ENCODE measurements around the gene LDLRAD1.
"Not testable (repeated sequence)": the region's sequence is repeated elsewhere in the genome, so short reads cannot be mapped to it uniquely, and the experiment has no call there.

LDLRAD1 gene, protein sequence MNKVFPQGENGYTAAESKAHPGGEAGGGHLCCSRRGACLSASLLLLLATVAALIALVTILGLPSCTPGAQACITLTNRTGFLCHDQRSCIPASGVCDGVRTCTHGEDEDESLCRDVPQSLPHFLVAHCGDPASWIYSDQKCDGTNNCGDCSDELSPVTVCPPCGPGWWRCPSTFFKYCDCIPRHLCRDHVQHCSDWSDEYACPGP

DNA sequence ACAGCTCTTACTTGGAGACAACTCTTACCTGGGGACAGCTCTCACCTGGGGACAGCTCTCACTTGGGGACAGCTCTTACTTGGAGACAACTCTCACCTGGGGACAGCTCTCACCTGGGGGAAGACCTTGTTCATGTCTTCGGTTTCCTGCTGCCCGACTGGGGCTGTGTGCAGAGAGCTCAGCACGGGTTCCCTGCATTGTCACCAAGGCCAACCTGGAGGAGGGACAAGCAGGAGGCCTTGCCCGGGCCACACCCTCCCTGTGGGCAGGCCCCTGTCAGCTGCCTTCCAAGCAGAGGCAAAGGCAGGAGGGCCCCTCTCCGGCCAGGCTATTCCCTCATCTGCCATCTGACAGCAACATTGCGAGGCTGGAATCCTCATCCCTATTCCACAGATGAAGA is at the start of gene LDLRAD1:
Gene LDLRAD1, minus strand, starts transcription at position 208 of the 400 bp plus-strand sequence. Its CDS starts 74 bp downstream, at position 134.
- DNase-seq (ENCODE audit: low read depth), result no peak
- H3K4me3 ChIP-seq (ENCODE audit: low read depth, low read length), result no peak within 1 kb of the TSS

DNA sequence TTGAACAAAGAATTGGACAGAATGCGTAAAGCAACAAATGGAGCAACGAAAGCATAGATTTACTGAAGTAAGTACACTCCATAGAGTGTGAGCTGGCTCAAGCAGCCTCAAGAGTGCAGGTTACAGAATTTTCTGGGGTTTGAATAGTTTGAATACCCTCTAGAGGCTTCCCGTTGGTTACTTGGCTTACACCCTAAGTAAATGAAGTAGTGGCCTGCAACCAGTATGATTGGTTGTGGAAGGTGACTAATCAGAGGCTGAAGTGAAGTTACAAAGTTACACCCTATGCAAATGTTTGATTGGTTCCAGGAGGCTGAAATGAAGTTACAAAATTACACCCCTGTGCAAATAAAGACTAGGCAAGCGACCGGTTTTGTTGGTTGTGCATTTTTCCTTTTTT is 46.3 kb upstream of the LDLRAD1 start:
- H3K4me3 ChIP-seq (ENCODE audit: low read depth, low read length), result no peak overlapping the region
- no peak for DNase-seq (ENCODE audit: low read depth)

DNA sequence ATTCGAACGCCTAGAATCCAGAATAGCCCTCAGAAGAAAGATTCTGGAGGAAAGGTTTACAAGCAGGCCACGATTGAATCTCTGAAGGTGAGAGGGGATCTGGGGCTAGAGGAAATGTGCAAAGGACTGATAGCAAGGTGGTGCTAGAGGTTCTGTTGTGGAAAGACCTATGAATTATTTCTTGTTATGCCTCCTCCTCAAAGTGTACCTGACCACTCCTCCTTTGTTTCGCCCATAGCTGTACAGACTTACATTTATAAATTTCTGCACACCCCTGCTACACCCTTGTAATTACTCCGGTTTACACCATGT is 36.4 kb upstream of the LDLRAD1 start:
- peak overlapping the region; percentile 97 for H3K4me3 ChIP-seq (ENCODE audit: low read depth, low read length)
- no peak for DNase-seq (ENCODE audit: low read depth)

DNA sequence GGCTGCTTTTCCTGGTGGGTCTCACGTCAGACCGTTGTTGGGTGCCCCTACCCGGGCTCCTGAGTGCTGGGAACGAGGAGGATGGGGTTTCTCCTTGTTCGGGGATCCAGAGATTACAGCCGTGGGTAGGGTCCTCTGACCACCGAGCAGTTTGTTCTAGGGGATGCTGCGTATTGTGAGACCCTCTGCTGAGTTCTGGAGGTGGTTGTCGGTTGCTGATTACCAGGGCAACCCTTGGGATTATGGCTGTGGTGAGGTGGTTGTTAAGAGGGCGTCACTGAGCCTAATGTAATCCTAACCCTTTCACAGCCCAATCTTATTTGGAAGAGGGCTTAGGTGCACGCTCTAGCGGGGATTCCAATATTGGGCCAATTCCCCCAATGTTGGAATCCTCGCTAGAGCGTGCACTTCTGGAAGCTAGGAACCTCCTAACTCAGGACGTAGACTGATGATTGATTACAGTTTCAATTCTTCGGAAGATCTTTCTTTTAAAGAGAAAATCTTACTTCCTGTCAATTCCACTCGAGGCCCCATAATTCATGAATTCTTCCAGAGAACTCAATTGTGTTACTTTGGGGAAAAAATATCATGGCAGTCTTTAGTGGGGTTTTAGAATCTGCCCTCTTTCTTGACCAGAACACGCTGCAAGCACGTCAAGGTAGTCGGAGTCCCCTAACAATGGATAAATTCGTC is 35.9 kb upstream of the LDLRAD1 start:
- peak overlapping the region; percentile 97 for H3K4me3 ChIP-seq (ENCODE audit: low read depth, low read length)
- DNase-seq (ENCODE audit: low read depth), result no peak

DNA sequence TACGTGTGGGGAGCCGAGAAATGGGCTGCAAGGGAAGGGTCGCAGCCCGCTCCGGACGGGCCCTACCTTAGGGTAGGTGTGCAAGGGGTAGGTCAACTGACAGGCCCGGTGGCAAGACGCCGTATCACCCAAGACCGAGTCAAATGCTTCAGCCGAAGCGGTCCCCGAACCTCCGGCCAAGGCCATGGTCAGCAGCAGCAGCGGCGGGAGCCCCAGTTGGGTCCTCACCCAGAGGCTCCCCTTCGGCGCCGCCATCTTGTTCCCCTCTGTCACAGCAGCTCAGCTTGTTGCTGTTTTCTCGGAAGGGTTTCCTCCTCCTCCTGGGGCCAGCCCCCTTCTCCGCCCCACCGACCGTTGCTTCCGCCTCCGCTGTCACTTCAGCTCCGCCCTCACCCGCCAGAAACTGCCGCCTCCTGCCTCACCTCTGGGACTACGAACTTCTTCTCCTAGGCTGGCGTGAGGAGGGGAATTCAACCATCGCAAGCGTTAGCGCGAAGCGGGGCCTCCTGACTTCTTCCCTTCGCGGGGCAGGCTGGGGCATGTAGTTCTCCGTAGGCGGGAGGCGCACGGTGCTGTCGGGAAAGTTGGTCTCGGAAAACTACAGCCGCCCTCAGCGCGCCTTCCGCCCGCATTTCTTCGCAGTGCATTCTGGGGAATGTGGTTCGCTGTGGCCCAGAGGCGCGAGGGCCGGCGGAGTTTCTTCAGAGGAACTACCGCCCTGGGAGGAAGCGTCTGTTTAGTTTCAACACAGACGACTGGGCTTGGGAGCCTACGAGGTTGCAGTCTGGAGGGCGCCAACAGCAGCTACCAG is 35.2 kb upstream of the LDLRAD1 start, which contains the start of the genes TCEANC2 and TMEM59:
Gene TCEANC2, plus strand, starts transcription at position 675 of the 811 bp plus-strand sequence. CDS start 815 bp downstream, outside the sequence.
Gene TMEM59, minus strand, starts transcription at position 271 of the 811 bp plus-strand sequence. Its CDS starts 16 bp downstream, at position 255.
- peak within 1 kb of the TSS; percentile 97 for H3K4me3 ChIP-seq (ENCODE audit: low read depth, low read length)
- peak; percentile 97 for DNase-seq (ENCODE audit: low read depth)

DNA sequence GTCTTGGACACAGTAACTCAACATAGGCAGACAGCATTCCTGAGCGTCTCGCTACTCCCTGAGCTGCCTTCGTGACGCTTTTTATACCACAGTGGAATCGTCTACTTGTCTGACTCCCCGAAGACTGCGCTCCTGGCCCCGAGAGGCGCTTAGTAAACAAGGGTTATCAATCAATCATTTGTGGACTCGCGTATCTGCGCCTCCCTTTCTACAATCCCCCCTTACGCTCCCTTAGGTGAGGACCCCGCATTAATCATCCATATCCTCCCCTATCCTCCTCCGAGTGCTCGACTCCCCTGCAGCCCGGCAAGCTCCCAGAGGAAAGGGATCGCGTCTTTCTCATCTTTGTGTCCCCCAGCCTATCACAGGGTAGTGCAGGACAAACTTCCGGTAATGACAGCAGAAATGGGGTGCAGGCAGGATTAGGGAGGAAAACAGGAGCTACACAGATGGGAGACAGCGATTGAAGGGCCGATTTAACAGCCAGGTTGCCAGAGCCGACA is 34.5 kb upstream of the LDLRAD1 start:
- DNase-seq (ENCODE audit: low read depth), result peak; percentile 24
- peak overlapping the region; percentile 97 for H3K4me3 ChIP-seq (ENCODE audit: low read depth, low read length)

DNA sequence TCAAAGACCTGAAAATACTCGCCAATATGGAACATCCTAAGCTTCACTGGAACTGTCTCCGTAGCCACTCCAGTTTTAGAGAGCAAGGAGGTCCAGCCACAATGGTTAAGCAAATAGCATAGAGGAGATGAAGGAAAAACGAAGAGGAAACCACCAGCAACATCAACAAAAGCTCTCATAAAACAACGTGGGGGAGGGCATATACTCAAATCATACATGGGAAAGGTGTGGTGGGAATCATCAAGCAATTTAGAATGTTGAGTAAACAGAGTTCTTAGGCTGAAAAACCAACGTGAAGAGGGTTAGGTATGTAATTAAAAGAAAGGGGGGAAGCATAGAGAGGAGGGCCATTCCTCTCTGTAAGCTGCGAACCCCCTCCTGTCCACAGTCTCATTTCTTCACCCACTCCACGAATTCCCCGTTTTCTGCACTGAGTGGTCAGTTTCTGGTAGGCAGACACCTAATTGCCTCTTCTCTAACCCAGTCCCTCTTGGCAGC is 34.0 kb upstream of the LDLRAD1 start:
- no peak for DNase-seq (ENCODE audit: low read depth)
- peak overlapping the region; percentile 97 for H3K4me3 ChIP-seq (ENCODE audit: low read depth, low read length)

DNA sequence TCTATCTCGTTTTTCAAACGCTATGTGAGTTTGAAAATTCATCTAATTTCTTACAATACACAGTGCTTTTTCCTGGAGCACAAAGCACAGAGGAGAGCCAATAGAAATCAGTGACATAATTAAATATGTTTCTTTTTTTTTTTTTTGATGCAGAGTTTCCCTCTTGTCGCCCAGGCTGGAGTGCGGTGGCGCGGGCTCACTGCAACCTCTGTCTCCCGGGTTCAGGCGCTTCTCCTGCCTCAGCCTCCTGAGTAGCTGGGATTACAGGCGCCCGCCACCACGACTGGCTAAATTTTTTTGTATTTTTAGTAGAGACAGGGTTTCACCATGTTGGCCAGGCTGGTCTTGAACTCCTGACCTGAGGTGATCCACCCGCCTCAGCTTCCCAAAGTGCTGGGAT is 32.4 kb upstream of the LDLRAD1 start:
- H3K4me3 ChIP-seq (ENCODE audit: low read depth, low read length); DNase-seq (ENCODE audit: low read depth): not testable (repeated sequence)

DNA sequence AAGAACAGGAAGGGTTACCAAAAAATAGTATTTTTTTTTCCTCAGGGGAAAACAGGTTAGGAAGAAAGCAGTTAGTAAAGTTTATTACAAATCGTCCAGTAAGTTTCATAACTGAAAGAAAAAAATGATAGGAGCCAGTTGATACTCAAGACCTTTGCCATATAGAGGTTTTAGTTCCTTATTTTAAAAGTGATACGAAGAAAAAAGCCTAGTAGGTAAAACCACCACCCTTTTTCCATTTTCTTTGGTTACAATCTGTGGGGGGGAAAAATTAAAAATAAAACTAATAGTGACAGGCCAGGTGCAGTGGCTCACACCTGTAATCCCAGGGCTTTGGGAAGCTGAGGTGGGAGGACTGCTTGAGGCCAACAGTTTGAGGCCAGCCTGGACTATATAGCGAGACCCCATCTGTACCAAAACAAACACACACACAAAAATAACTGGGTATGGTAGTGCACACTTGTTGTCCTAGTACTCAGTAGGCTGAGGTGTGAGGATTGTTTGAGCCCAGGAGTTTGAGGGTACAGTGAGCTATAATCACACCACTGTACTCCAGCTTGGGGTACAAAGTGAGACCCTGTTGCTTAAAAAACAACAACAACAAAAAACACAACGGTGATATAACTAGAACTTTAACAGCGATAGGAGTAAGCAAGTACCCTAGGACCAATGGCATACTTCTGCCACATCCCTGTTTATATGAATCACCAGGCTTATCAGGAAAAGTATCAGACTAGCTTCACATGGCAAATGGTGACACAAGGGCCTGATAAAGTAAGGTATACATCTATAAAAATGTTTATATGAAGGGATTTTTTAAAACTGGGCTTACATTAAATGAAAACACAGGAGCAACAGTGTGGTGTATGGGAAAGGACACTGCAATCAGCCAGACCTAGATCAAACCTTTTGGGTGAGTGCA is 29.7 kb upstream of the LDLRAD1 start:
- no peak for DNase-seq (ENCODE audit: low read depth)
- H3K4me3 ChIP-seq (ENCODE audit: low read depth, low read length), result no peak overlapping the region

DNA sequence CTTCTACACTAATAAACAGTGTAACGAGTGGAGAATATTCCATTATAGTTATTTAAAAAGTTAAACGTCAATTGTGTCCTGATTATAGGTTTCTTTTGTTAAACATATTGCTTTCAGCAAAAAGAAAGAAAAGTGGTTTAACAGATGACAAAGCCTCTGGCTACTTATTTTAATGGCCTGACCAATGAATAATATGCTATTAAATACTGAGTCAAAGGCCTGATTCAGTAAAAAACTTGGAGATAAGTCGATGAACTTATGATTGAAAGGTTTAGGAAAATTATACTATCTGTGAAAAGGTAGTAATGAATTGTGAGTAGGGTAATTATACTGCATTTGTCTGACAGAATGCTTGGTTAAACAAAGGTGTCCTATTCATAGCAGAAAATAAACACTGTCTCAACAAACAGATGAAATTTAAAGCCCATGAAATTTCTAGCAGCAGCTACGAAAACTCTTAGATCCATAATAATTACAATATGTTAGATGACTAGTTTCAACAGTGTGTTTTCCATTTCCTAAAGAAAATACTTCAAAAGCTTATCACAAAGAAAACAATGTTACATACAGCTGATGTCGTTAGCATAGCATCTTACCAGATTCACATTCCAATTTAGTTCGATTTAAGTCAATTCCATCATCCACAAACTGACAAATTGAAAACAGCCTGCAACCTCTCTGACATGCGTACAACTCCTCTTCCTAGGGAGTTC is 28.8 kb upstream of the LDLRAD1 start:
- DNase-seq (ENCODE audit: low read depth), result no peak

DNA sequence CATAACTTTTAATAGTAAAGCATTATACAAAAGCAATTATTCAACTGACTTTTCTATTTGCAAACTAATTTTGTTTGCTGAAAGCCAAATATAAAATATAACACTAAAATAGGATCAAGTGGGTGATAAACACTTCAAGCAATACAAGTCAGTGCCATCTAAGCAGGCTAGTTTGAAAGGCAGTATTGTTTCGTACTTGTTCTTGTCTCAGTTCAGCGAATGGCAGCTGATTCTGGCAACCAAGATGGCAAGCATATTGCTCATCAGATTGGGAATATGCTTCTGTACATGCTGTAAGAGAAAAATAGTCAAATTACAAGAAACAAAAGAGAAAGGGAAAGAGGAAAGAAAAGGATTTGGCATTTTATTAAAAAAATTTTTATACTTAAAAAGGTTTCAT is 27.5 kb upstream of the LDLRAD1 start:
- no peak overlapping the region for H3K4me3 ChIP-seq (ENCODE audit: low read depth, low read length)
- DNase-seq (ENCODE audit: low read depth), result no peak

More for the DNA sequence above, 28.8 kb upstream of the LDLRAD1 start:
- H3K4me3 ChIP-seq (ENCODE audit: low read depth, low read length), result no peak overlapping the region

DNA sequence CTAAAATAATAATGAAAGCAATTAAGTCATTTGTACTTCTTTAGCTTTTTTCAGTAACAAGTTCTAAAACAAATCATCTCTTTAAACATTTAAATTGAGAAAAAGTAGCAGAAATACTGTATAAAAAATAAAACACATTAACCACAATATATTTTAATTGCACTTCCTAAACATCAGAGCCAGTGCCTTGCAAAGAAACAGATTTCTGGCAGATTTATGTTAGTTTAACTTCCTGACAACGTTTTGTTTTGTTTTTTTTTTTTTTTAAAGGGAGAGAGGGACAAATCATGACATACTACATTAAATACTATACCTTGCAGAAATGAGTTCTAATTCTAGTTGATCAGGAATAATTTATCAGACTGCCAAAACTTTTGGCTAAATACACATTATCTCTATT is 23.8 kb upstream of the LDLRAD1 start:
- no peak overlapping the region for H3K4me3 ChIP-seq (ENCODE audit: low read depth, low read length)
- no peak for DNase-seq (ENCODE audit: low read depth)

DNA sequence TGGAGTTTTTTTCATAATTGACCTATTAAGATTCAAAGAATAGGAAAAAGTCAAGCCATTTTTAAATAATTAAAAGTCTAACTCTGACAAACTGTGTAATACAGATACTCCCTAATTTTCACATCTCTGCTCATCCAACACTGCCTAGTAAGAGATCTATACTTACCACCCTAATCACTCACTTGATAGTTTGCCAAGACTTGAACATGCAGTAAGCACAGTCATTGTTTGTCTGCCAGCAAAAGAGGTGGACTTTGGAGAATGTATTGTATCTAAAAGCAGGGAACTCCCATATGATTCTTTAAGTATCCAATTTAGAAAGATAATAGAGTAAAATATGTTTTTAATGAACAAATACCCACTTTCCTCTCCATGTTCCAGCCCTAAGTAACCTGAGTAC is 19.5 kb upstream of the LDLRAD1 start:
- DNase-seq (ENCODE audit: low read depth), result peak; percentile 25
- no peak overlapping the region for H3K4me3 ChIP-seq (ENCODE audit: low read depth, low read length)

DNA sequence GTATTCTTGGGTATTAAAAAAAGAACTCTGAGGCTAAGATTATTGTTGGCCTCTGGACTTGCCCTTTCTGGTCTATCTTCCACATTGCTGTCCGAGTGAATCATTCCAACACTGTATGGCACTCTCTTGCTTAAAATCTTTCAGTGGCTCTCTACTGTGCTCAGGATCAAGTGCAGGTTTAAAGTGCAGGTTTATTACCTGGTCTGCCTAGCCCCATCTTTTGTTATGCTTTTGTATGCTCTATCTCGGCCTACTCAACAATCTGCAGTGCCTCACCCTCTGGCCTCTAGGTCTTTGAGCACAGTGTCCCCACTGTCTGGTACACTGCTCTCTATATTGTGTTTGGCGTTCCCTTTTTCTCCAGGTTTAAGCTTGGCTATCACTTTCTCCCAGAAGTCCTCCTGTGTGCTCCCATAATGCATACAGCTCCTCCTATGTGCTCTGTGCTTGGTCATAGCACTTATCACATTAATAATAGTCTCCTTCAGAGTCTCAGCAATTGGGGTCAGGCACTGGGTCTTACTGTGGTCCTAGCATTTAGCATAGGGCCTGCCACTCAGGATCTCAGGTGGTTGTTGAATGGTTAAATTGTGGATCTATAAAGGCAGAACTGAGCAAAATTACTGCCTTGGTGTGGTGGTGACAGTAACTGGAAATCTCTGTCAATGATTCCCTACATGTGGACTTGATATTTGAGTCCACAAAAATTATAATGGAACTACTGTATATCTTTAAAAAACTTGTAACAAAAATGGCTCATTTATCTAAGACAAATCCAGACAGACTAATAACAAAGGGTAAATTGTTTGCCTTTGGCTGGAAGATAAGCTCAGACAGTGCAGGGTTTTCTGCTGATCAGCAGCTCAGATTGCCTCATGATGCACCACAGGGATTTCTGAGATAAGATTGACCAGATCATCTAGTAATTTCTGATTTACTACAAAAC is 10.6 kb upstream of the LDLRAD1 start:
- DNase-seq (ENCODE audit: low read depth), result no peak
- H3K4me3 ChIP-seq (ENCODE audit: low read depth, low read length), result no peak overlapping the region

DNA sequence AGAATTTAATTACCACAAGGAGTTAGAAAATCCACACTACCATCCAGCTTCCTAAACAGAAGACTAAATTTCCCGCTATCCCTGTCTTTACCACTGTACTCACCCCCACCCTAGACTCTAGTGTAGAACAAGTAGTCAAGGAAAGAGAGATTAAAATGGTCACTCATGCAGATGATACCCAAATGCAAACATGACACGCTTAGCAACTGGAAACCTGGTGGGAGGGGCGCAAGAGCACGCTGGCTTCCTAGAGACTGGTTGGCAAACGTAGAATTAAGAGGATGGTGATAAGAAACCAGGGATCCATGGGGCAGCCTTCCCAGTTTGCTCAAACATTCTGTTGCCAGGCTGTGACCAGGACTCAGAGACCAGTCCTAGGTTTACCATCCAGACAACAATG is 9.9 kb upstream of the LDLRAD1 start:
- no peak overlapping the region for H3K4me3 ChIP-seq (ENCODE audit: low read depth, low read length)
- no peak for DNase-seq (ENCODE audit: low read depth)

DNA sequence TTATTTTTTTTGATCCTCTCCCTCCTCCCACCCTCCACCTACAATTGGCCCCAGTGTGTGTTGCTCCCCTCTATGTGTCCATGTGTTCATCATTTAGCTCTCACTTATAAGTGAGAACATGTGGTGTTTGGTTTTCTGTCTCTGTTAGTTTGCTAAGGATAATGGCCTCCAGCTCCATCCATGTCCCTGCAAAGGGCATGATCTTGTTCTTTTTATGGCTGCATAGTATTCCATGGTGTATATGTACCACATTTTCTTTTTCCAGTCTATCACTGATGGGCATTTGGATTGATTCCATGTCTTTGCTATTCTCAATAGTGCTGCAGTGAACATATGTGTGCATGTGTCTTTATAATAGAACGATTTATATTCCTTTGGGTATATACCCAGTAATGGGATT is 6.8 kb upstream of the LDLRAD1 start:
- DNase-seq (ENCODE audit: low read depth); H3K4me3 ChIP-seq (ENCODE audit: low read depth, low read length): not testable (repeated sequence)

DNA sequence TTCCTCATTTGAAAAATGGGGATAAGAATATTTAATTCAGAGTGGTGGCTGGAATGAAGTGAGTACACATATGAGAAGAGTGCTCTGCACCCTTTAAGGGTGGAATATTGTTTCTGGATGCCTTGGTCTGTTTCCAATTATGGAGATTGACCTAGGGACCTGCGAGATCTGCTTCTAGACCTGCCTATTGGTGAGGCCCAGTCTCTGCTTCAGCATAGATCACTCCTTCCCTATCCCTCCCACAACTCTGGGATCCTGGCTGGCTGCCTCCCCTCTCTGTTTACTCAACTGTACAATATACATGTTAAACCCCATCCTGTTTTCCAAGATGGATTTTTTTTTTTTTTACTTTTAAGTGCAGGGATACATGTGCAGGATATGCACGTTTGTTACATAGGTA is 6.4 kb upstream of the LDLRAD1 start:
- no peak overlapping the region for H3K4me3 ChIP-seq (ENCODE audit: low read depth, low read length)
- DNase-seq (ENCODE audit: low read depth), result no peak

Data from skeletal muscle cell (primary cell).